Esophagus squamous epithelium (tissue), 5 donors: ENCODE results near the gene TSPEAR. TPM values are rescaled to one million over a fixed set of nuclear protein-coding genes. Genes with fewer than 3 reads are reported as not detected.
"Not testable (repeated sequence)": the region's sequence is repeated elsewhere in the genome, so short reads cannot be mapped to it uniquely, and the experiment has no call there.

Experiments used
- DNase-seq: peaks from one replicate; lab custom pipeline; 2025; lab: John Stamatoyannopoulos, UW
- H3K27ac ChIP-seq, 4 donors: fragments of 200-600 bp; sonication (generic); one replicate each; pipeline ENCODE4 v1.5.1; 2016 to 2019; ENCODE audit warnings: mild to moderate bottlenecking in 1 of 4
- H3K27me3 ChIP-seq, 4 donors: fragments of 200-600 bp; sonication (generic); 1 replicate in 3 of 4; 2 replicates in 1 of 4; pipeline versions ENCODE4 v1.5.1 to v1.6.0; 2017 to 2021; ENCODE audit warnings: antibody characterized with exemption in 1 of 4
- H3K36me3 ChIP-seq, 3 donors: fragments of 200-600 bp; sonication (generic); one replicate each; pipeline ENCODE4 v1.5.1; 2016 to 2019
- H3K4me1 ChIP-seq, 3 donors: fragments of 200-600 bp; sonication (generic); one replicate each; pipeline ENCODE4 v1.5.1; 2017 to 2019
- H3K4me3 ChIP-seq, 4 donors: fragments of 200-600 bp; sonication (generic); 1 replicate in 3 of 4; 2 replicates in 1 of 4; pipeline ENCODE4 v1.5.1; 2016 to 2019; ENCODE audit warnings: mild to moderate bottlenecking in 2 of 4, moderate library complexity in 1 of 4
- H3K9me3 ChIP-seq, 3 donors: fragments of 200-600 bp; sonication (generic); one replicate each; pipeline ENCODE4 v1.5.1; 2016 to 2019
- CTCF ChIP-seq, 6 experiments: fragments of 450-650 bp in 4 of 6; fragments of 200-600 bp in 2 of 6; sonication (generic) in 2 of 6; IDR thresholded peaks; one replicate each; pipeline ENCODE4 v1.5.1; 2016 to 2019; ENCODE audit warnings: antibody characterized with exemption in 6 of 6, mild to moderate bottlenecking in 4 of 6, moderate library complexity in 4 of 6
- POLR2A ChIP-seq, 4 donors: fragments of 450-650 bp; IDR thresholded peaks; one replicate each; pipeline ENCODE4 v1.6.1; 2017; ENCODE audit warnings: antibody characterized with exemption in 4 of 4, mild to moderate bottlenecking in 4 of 4, moderate library complexity in 3 of 4
- WGBS, 2 donors: methylation state at CpG; one replicate each; pipeline ENCODE4 v1.1.5; 2018; 5-methylcytosine and 5-hydroxymethylcytosine counted together
- intact Hi-C: fragments of 100-400 bp; cut with DNase I; formaldehyde crosslinking; loops from one replicate; pipeline ENCODE4 v1.15.0; 2022
- total RNA-seq, 4 donors: library from RNA; depleted of rRNA; stranded (reverse); fragments of >200 nt; gene quantifications; one replicate each; pipeline ENCODE4 v1.1.0, GENCODE V29; 2016
- donor health status: DM: yes; HTN: yes; CAD: no.

The TSPEAR gene
- total RNA-seq, 4 donors from 2014 or later, result not detected

- Histone ChIP-seq H3K9me3 (peaks cover 0 to 30% (median 8%) of the 10 kb centered on the region in 3 donors), H3K27ac (no peak overlapping the region), H3K36me3 (no peaks in the 10 kb centered on the region), H3K4me1 (no peaks in the 10 kb centered on the region), H3K4me3 (no peak overlapping the region), H3K27me3 (peaks cover 0 to 46% (median 0%) of the 10 kb centered on the region in 4 donors)
- no peak for DNase-seq
- intact Hi-C loops, result no loop called here
- WGBS, 2 donors, result 39 to 71% methylated on average over 14 of the region's 14 CpGs
- no peak for TF ChIP-seq POLR2A (IDR thresholded peaks at IDR 0.05)
- no peak for TF ChIP-seq CTCF (IDR thresholded peaks at IDR 0.05)
Observed at GRCh38 chr21:44643741-44644310, 67.5 kb downstream of the TSPEAR start.

GRCh38 chr21:44640761-44641160, 70.6 kb downstream of the TSPEAR start:
- H3K27ac ChIP-seq, result no peak overlapping the region
- no peak for DNase-seq

GRCh38 chr21:44639331-44639655, 72.1 kb downstream of the TSPEAR start:
- no peak overlapping the region for H3K27ac ChIP-seq
- no peaks in the 10 kb centered on the region for H3K4me1 ChIP-seq
- TF ChIP-seq CTCF (IDR thresholded peaks at IDR 0.05) (no peak), POLR2A (IDR thresholded peaks at IDR 0.05) (no peak)
- intact Hi-C loops, result no loop called here
- H3K27me3 ChIP-seq, result peaks cover 0 to 56% (median 0%) of the 10 kb centered on the region in 4 donors
- no CpG with 5 or more reads among the region's 12 CpGs for WGBS, 2 donors
- DNase-seq, result no peak
- H3K36me3 ChIP-seq, result no peaks in the 10 kb centered on the region
- no peak overlapping the region for H3K4me3 ChIP-seq
- H3K9me3 ChIP-seq, result peaks cover 0 to 19% (median 0%) of the 10 kb centered on the region in 3 donors

More at GRCh38 chr21:44640761-44641160, 70.6 kb downstream of the TSPEAR start:
- Histone ChIP-seq H3K36me3 (no peaks in the 10 kb centered on the region), H3K9me3 (peaks cover 0 to 30% (median 8%) of the 10 kb centered on the region in 3 donors), H3K4me1 (no peaks in the 10 kb centered on the region), H3K4me3 (no peak overlapping the region), H3K27me3 (peaks cover 0 to 45% (median 0%) of the 10 kb centered on the region in 4 donors)
- intact Hi-C loops, result no loop called here
- no peak for TF ChIP-seq CTCF (IDR thresholded peaks at IDR 0.05)
- TF ChIP-seq POLR2A (IDR thresholded peaks at IDR 0.05), result no peak
- 89 to 92% methylated on average over 2 to 5 of the region's 5 CpGs for WGBS, 2 donors

GRCh38 chr21:44638506-44639330, 72.7 kb downstream of the TSPEAR start:
- Histone ChIP-seq H3K9me3 (peaks cover 0 to 13% (median 0%) of the 10 kb centered on the region in 3 donors), H3K27me3 (peaks cover 0 to 61% (median 0%) of the 10 kb centered on the region in 4 donors)
- 55% methylated on average over 2 of the region's 21 CpGs; no CpG with 5 or more reads in 1 of the 2 donors for WGBS, 2 donors
- H3K4me3 ChIP-seq, H3K36me3 ChIP-seq, H3K27ac ChIP-seq, intact Hi-C loops, DNase-seq, H3K4me1 ChIP-seq: not testable (repeated sequence)

- peaks cover 0 to 12% (median 0%) of the 10 kb centered on the region in 3 donors for H3K9me3 ChIP-seq
- DNase-seq, H3K36me3 ChIP-seq, H3K4me3 ChIP-seq, H3K27ac ChIP-seq, intact Hi-C loops, H3K4me1 ChIP-seq: not testable (repeated sequence)
- peaks cover 0 to 61% (median 0%) of the 10 kb centered on the region in 4 donors for H3K27me3 ChIP-seq
- 61 to 79% methylated on average over 7 to 11 of the region's 12 CpGs for WGBS, 2 donors
Observed at GRCh38 chr21:44637851-44638348, 73.5 kb downstream of the TSPEAR start.
